Testis (tissue), 5 donors: ENCODE results near the gene MRPL45. TPM values are rescaled to one million over a fixed set of nuclear protein-coding genes. Genes with fewer than 3 reads are reported as not detected.
"Not testable (repeated sequence)": the region's sequence is repeated elsewhere in the genome, so short reads cannot be mapped to it uniquely, and the experiment has no call there.

ENCODE experiments used
- DNase-seq: peaks from one replicate; pipeline ENCODE4 v3.0.0-alpha.2; 2019
- H3K27ac ChIP-seq, 2 donors: fragments of 200-600 bp; sonication (generic); one replicate each; pipeline ENCODE4 v1.5.1; 2019
- H3K27me3 ChIP-seq: fragments of 200-600 bp; sonication (generic); one replicate; pipeline ENCODE4 v1.5.1; 2019
- H3K36me3 ChIP-seq: fragments of 200-600 bp; sonication (generic); one replicate; pipeline ENCODE4 v1.5.1; 2017; ENCODE audit warnings: low read depth; ENCODE audit errors: missing control alignments
- H3K4me1 ChIP-seq: fragments of 200-600 bp; sonication (generic); one replicate; pipeline ENCODE4 v1.5.1; 2019
- H3K4me3 ChIP-seq, 2 donors: fragments of 200-600 bp; sonication (generic); one replicate each; pipeline ENCODE4 v1.5.1; 2017 to 2019
- H3K9me3 ChIP-seq: fragments of 200-600 bp; sonication (generic); one replicate; pipeline ENCODE4 v1.5.1; 2017
- WGBS, 2 donors: methylation state at CpG; one replicate each; pipeline ENCODE4 v1.1.5; 2018; 5-methylcytosine and 5-hydroxymethylcytosine counted together
- intact Hi-C: fragments of 100-400 bp; cut with DNase I; formaldehyde crosslinking; loops from one replicate; pipeline ENCODE4 v1.15.1; 2023; ENCODE audit warnings: low total_unique reads
- long read RNA-seq, 2 donors: transcript quantifications; one replicate each; lab custom pipeline, GENCODE V29; 2026
- polyA plus RNA-seq: library from polyadenylated mRNA; stranded (reverse); fragments of 350-450 nt; fragmentation: Illumina TruSeq; extraction: RNeasy Lipid Tissue Mini Kit (QIAGEN cat#74804); gene quantifications from one replicate; pipeline ENCODE4 v1.2.3, GENCODE V29; 2014; ENCODE audit warnings: low read depth, low replicate concordance; ENCODE audit not compliant: insufficient read depth
- total RNA-seq, 2 donors: library from RNA; depleted of rRNA; stranded (reverse); fragments of >200 nt; gene quantifications; one replicate each; pipeline ENCODE4 v1.2.3, GENCODE V29; 2016

MRPL45 gene
- total RNA-seq: 10 to 100 TPM; 13.9 to 18.5 TPM
- polyA plus RNA-seq: 26.1 TPM
- long read RNA-seq, donor 1, transcript MRPL45-203 (8 exons, 1,705 nt): major isoform, 10 of 10 reads
- long read RNA-seq, donor 1, partial matches to known transcripts: 0 of 10 reads
- long read RNA-seq, donor 1, other reads (novel, unspliced or antisense): 0 of 10 reads
- long read RNA-seq, donor 2, partial matches to known transcripts: 0 of 4 reads
- long read RNA-seq, donor 2, other reads (novel, unspliced or antisense): 0 of 4 reads

DNA sequence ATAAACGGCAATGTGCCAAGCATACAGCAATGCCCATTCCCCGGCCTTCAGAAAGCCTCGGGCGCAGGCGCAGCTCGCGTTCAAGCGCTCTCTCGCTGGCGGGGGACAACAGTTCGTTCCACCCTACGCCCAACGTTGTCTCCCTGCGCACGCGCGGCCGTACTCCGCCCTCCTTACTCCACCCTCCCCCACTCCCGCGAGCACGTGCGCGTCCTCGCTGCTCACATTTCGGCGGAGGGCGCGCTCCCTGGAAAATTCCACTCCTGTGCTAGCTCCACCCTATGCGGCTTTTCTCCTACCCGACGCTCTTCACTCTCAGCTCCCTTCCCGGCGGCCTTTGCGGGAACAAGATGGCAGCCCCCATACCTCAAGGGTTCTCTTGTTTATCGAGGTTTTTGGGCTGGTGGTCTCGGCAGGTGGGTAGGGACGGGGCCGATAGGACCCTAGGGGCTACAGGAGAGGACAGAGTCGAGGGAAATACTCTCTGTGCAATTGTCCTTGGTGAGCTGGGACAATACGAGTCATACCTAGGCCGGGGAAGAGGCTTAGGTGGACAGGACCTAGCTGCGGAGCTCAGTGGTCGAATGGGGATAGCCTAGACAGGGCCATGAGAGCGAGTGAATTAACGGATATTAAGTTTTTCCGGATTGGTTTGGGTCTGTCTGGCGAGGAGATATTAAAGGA, at the start of gene MRPL45:
MRPL45 (plus strand) TSS at position 335 of the 684 bp plus-strand sequence; CDS start at position 351, 16 bp downstream.
- Histone ChIP-seq H3K27ac (peak within 1 kb of the TSS; percentile 50 to 59), H3K4me3 (peak within 1 kb of the TSS; percentile 45 to 65)
- WGBS, 2 donors: 1% methylated on average over 48 of the region's 48 CpGs
- H3K4me1 ChIP-seq, intact Hi-C loops, H3K9me3 ChIP-seq, H3K36me3 ChIP-seq, H3K27me3 ChIP-seq: not testable (repeated sequence)
- DNase-seq: peak; percentile 97

DNA sequence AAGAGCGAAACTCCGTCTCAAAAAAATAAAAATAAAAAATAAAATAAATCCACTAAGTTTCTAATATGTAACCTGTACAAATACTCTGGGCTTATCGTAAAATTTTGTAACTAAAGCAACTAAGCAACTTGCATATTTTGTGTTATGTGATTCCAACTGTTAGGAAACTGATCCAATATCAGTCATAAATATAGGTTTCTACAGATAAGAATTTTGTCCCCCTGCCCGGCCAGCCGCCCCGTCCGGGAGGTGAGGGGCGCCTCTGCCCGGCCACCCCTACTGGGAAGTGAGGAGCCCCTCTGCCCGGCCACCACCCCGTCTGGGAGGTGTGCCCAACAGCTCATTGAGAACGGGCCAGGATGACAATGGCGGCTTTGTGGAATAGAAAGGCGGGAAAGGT, 43.8 kb upstream of the MRPL45 start:
- H3K4me3 ChIP-seq, intact Hi-C loops, H3K4me1 ChIP-seq, H3K27ac ChIP-seq, H3K9me3 ChIP-seq, H3K36me3 ChIP-seq, DNase-seq, H3K27me3 ChIP-seq: not testable (repeated sequence)
- 92% methylated on average over 9 to 10 of the region's 14 CpGs for WGBS, 2 donors

DNA sequence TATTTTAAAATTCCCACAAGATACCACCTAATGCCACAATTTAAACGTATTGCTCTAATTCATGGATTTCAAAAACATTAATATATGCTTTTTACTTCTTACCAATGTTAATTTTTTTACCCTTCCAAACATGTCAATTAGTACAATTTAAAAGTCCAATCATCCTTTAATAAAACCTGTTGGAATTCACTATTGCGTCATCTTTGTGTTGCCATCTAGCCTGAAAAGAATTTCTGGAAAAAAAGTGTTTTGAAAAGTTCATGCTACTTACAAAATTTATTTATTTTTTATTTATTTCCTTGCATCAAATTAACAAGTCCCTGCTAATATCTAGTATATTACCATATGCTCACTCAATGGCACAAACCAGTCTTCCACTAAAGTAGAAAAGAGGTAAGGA, 42.6 kb upstream of the MRPL45 start:
- H3K27ac ChIP-seq, intact Hi-C loops: not testable (repeated sequence)

DNA sequence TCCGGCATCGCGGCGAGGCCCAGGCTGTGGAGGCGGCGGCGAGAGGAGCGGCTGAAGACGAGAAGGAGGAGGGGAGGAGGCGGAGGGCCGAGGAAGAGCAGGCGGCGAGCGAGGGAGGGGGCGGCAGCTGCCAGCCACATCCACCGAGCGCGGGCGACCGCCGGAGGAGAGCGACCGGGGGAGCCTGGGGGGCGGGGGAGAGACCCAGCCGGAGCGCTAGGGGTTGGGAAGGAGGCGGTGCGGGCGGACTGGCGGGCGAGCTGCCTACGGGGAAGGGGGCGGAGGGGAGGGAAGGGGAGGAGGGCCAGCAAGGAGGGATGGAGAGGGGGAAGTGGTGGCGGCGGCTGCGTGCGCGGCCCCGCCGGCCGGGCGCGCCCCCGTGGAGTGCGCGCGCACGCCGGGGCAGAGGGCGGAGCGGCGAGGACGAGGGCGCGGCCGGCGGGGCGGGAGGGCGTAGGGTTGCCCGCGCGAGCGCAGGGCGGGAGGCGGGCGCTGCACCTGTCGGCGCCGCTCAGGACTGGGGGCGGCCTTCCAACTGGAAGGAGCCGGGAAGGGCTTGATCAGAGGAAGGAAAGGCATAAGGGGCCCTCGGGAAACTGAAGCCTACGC, 39.9 kb upstream of the MRPL45 start:
- H3K9me3 ChIP-seq, H3K4me1 ChIP-seq, H3K36me3 ChIP-seq, H3K27me3 ChIP-seq, H3K27ac ChIP-seq, intact Hi-C loops: not testable (repeated sequence)
- DNase-seq: peak; percentile 90
- H3K4me3 ChIP-seq: peak overlapping the region; percentile 67 to 73
- 0 to 2% methylated on average over 36 to 52 of the region's 73 CpGs for WGBS, 2 donors

More for the DNA sequence above, 42.6 kb upstream of the MRPL45 start:
- not testable (repeated sequence) for H3K9me3 ChIP-seq, H3K27me3 ChIP-seq, DNase-seq, H3K4me1 ChIP-seq, H3K36me3 ChIP-seq, H3K4me3 ChIP-seq
- WGBS, 2 donors: 44% methylated on average over 2 of the region's 2 CpGs

DNA sequence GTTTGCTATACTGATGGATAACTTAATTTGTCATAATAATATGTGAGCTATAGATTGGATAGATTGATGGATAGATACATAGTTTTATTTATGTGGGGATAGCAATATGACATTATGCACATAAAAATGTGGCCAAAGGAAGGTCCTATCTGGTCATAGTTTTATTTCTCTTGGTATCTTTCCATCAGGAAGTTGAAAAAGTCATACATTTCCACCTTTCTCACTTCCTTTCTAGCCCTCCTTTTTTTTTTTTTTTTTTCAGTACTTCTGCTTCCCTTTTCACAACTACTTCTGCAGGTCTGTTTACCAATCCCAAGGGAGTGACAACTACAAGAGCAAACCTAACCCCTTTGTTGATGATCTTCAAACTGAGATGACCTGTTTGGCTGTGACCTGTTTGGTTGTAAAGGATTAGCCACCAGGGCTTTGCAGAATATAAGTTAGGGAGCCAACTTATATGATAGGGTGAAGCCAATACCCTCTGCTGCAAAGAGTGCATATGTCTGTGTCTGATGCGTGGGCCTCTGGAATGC, 30.9 kb upstream of the MRPL45 start:
- H3K4me1 ChIP-seq, intact Hi-C loops, H3K27me3 ChIP-seq, H3K9me3 ChIP-seq, H3K4me3 ChIP-seq, DNase-seq, H3K36me3 ChIP-seq, H3K27ac ChIP-seq: not testable (repeated sequence)
- 84 to 100% methylated on average over 1 of the region's 1 CpG for WGBS, 2 donors

DNA sequence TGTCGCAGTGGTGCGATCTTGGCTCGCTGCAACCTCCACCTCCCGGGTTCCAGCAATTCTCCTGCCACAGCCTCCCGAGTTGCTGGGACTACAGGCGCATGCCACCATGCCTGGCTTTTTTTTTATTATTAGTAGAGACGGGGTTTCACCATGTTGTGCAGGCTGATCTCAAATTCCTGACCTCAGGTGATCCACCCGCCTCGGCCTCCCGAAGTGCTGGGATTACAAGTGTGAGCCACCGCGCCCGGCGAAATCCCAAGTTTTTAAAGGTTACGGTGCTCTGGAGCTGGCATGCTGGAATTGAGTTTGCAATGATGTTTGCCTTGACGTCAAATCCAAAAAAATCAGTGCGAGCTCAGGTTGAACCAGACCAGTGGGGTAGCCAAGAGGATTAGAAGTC, 30.4 kb upstream of the MRPL45 start:
- 96% methylated on average over 16 to 17 of the region's 17 CpGs for WGBS, 2 donors

DNA sequence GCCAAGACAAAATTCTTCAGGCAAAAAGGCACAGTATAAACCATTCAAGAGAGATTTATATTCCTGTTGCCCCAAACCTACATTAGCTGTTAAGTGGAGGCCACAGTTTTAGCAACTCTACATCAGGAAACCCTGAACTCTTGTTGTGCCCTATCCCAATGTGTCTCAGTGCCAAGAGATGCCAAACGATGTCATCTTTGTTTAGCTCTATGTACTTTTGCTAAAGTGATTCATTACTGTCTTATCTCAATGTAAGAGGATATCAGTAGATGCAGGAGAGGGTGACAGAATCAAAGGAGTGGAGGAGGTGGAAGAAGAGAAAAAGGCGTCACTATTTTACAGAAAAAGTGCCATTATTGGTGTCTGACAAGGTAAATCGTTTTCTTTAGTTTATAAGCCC, 28.8 kb upstream of the MRPL45 start:
- H3K9me3 ChIP-seq, DNase-seq, intact Hi-C loops, H3K4me3 ChIP-seq, H3K27me3 ChIP-seq, H3K4me1 ChIP-seq, H3K36me3 ChIP-seq, H3K27ac ChIP-seq: not testable (repeated sequence)
- 56 to 58% methylated on average over 3 of the region's 3 CpGs for WGBS, 2 donors

More for the DNA sequence above, 30.4 kb upstream of the MRPL45 start:
- H3K9me3 ChIP-seq, H3K4me1 ChIP-seq, DNase-seq, H3K27me3 ChIP-seq, H3K4me3 ChIP-seq, H3K36me3 ChIP-seq, H3K27ac ChIP-seq, intact Hi-C loops: not testable (repeated sequence)

DNA sequence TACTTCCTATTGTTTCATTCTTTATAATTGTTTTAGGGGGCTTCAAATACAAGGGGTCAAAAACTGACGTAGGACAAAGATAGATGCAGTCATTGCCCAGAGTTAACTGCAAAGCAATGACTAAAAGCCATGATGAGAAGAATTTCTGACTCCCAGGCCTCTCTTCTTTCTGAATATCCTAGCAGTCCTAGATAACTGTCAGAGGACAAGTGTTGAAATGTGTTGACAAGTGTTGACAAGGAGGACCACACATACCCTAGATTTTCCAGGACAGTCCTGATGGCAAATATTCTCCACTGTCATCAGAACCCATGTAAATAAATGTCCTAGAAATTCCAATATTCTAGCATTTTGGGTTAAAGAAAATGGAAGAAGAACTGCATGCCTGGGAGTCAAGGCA, 27.9 kb upstream of the MRPL45 start:
- 83 to 87% methylated on average over 1 of the region's 1 CpG for WGBS, 2 donors
- DNase-seq, H3K4me3 ChIP-seq, H3K27me3 ChIP-seq, H3K9me3 ChIP-seq, H3K4me1 ChIP-seq, H3K36me3 ChIP-seq, H3K27ac ChIP-seq, intact Hi-C loops: not testable (repeated sequence)

DNA sequence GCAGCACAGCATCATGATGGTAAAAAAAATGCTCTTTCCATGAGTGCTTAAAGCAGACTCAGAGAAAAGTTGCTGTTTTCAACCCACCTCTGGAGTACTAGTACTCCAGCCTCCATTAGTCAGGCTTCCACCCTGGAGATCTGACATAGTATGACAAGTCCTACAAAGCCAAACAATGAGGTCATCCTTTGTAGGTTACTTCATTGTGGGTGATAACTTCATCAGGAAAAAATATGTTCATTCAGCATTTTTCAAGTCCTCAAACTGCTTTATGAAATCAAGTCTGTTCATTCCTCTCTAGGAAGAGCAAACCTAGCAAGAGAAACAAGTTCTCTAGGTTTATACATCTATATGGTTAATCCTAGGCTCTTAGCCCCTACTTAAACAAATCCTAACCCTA, 27.4 kb upstream of the MRPL45 start:
- H3K4me3 ChIP-seq, H3K27ac ChIP-seq, intact Hi-C loops, DNase-seq, H3K27me3 ChIP-seq, H3K4me1 ChIP-seq, H3K36me3 ChIP-seq, H3K9me3 ChIP-seq: not testable (repeated sequence)

DNA sequence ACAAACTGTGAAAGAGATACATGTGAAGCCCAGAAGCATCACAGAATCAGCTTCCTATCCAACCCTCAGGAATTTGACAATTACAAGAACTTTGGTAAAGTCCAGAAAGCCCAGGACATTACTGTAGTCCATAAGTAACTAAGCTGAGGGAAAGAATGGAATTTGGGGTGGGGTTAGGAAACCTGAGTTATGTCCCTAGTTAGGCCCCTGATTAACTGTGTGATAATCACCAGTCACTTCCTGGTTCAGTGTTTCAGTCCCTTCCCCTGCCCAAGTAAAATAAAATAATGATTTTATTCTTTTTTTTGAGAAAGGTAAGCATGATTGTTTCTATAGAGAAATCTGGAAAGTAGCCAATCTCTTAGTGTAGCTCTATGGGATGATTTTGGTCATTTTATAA, 11.0 kb upstream of the MRPL45 start:
- DNase-seq, H3K36me3 ChIP-seq, H3K27ac ChIP-seq, H3K4me3 ChIP-seq, H3K9me3 ChIP-seq, H3K4me1 ChIP-seq, H3K27me3 ChIP-seq, intact Hi-C loops: not testable (repeated sequence)

DNA sequence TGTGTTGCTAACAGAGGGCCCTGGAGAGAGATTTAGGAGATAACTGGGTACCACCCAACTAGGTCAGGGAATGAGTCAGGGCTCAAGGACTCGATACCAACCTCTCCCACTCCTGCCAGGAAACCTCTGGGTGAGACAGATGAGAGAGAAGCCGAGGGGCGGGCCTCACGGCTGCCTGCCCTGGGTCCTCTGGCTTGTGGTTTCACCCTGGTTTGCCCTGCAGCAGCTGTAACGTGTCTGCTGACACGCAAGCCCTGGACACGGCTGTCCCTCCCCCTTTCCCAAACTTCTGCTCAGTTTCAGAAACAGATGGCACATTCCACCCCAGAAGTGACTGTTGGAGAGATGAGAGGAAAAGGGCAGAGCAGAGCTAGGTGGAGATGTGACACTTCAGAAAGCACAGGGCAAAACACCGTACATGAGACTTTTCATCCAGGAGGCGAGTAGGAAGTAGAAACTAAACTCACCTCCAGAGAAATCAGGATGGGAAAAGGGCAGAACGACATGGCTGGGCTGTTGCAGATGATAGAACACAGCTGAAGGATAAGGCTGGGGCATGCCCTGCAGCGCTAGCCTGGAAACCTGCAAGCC, 10.4 kb upstream of the MRPL45 start:
- intact Hi-C loops, H3K9me3 ChIP-seq, DNase-seq, H3K27ac ChIP-seq, H3K27me3 ChIP-seq, H3K36me3 ChIP-seq, H3K4me1 ChIP-seq, H3K4me3 ChIP-seq: not testable (repeated sequence)
- 46 to 61% methylated on average over 5 to 6 of the region's 11 CpGs for WGBS, 2 donors
